Keratinocyte (primary cell): Measurements from ENCODE around the gene FBXO7. TPM values are rescaled to one million over a fixed set of nuclear protein-coding genes. Genes with fewer than 3 reads are reported as not detected.

Source experiments
- DNase-seq: peaks from one replicate; pipeline ENCODE4 v3.0.0-alpha.2; 2011; ENCODE audit warnings: low read depth, missing footprints, low spot score
- FAIRE-seq: peaks from 2 replicates; lab custom pipeline; 2011; peaks lifted over from hg19 to GRCh38; lab: Jason Lieb, UNC
- H2AFZ ChIP-seq: 2 replicates; pipeline ENCODE4 v1.6.0; 2012; ENCODE audit warnings: low read length, control low read depth, inconsistent platforms; ENCODE audit not compliant: control insufficient read depth
- H3K27ac ChIP-seq: 2 replicates; pipeline ENCODE4 v1.5.1; 2011; ENCODE audit warnings: low read length; ENCODE audit not compliant: control insufficient read depth, insufficient read depth
- H3K27me3 ChIP-seq: 3 replicates; pipeline ENCODE4 v1.6.0; 2011; ENCODE audit warnings: low read length; ENCODE audit not compliant: control insufficient read depth, insufficient read depth; ENCODE audit errors: extremely low read depth
- H3K36me3 ChIP-seq, 2 experiments: 2 replicates in 1 of 2; 3 replicates in 1 of 2; pipeline ENCODE4 v1.5.1; 2011; ENCODE audit warnings: low read length in 2 of 2, mild to moderate bottlenecking in 1 of 2; ENCODE audit not compliant: control insufficient read depth in 2 of 2, insufficient read depth in 2 of 2; ENCODE audit errors: extremely low read depth in 1 of 2
- H3K4me1 ChIP-seq: 3 replicates; pipeline ENCODE4 v1.5.1; 2011; ENCODE audit warnings: low read length; ENCODE audit not compliant: control insufficient read depth, insufficient read depth; ENCODE audit errors: extremely low read depth
- H3K4me2 ChIP-seq: 3 replicates; pipeline ENCODE4 v1.6.0; 2011; ENCODE audit warnings: low read depth, low read length; ENCODE audit not compliant: control insufficient read depth, insufficient read depth; ENCODE audit errors: extremely low read depth
- H3K4me3 ChIP-seq, 3 experiments: fragments of 200-600 bp in 1 of 3; sonication (generic) in 1 of 3; 2 replicates in 2 of 3; 3 replicates in 1 of 3; pipeline ENCODE4 v1.5.1; 2011 to 2016; ENCODE audit warnings: low read length in 3 of 3, mild to moderate bottlenecking in 3 of 3, control low read depth in 2 of 3, inconsistent platforms in 1 of 3, low read depth in 1 of 3, mixed read lengths in 1 of 3, mixed run types in 1 of 3, moderate library complexity in 1 of 3; ENCODE audit not compliant: control insufficient read depth in 2 of 3, insufficient read depth in 2 of 3; ENCODE audit errors: extremely low read depth in 1 of 3
- H3K79me2 ChIP-seq: 2 replicates; pipeline ENCODE4 v1.6.0; 2012; ENCODE audit warnings: low read length; ENCODE audit not compliant: control insufficient read depth, insufficient read depth
- H3K9ac ChIP-seq: 3 replicates; pipeline ENCODE4 v1.6.0; 2011; ENCODE audit warnings: low read length; ENCODE audit not compliant: control insufficient read depth, insufficient read depth; ENCODE audit errors: extremely low read depth
- H3K9me1 ChIP-seq: 3 replicates; pipeline ENCODE4 v1.6.0; 2011; ENCODE audit warnings: low read length; ENCODE audit not compliant: control insufficient read depth, insufficient read depth; ENCODE audit errors: extremely low read depth
- H3K9me3 ChIP-seq: 2 replicates; pipeline ENCODE4 v1.5.1; 2012; ENCODE audit warnings: low read depth, low read length; ENCODE audit not compliant: control insufficient read depth
- H4K20me1 ChIP-seq: 3 replicates; pipeline ENCODE4 v1.6.0; 2011; ENCODE audit warnings: low read length; ENCODE audit not compliant: control insufficient read depth, insufficient read depth; ENCODE audit errors: extremely low read depth
- EZH2 ChIP-seq: IDR thresholded peaks from one replicate; pipeline ENCODE4 v1.6.1; 2012; ENCODE audit warnings: inconsistent platforms, mild to moderate bottlenecking, low read length, moderate library complexity
- dilution Hi-C: fragments of 300-500 bp; cut with MboI; formaldehyde crosslinking; loops from one replicate; pipeline ENCODE4 v1.7.0; 2020; ENCODE audit warnings: low sequenced_read_pairs; ENCODE audit not compliant: extremely low pct_ligation_motif_present
- polyA plus RNA-seq, 5 experiments: library from polyadenylated mRNA; depleted of rRNA in 3 of 5; stranded (reverse) in 3 of 5; stranded (forward) in 1 of 5; unstranded in 1 of 5; fragments of >200 nt; gene quantifications; 1 replicate in 1 of 5; 2 replicates in 3 of 5; 3 replicates in 1 of 5; pipeline versions ENCODE4 v1.2.1 to v1.2.3, GENCODE V29; 2011 to 2012; ENCODE audit warnings: missing spikeins in 2 of 5, low read depth in 1 of 5, low replicate concordance in 1 of 5
- TF ChIP-seq, protein P1 (sequence below), 3 experiments: IDR thresholded peaks in 1 of 3; conservative IDR thresholded peaks in 1 of 3; optimal IDR thresholded peaks in 1 of 3; 2 replicates in 2 of 3; 3 replicates in 1 of 3; pipeline versions ENCODE3 to v1.5.1; 2011; ENCODE audit warnings: low read length in 3 of 3, mild to moderate bottlenecking in 3 of 3, moderate library complexity in 2 of 3, control low read depth in 1 of 3, inconsistent platforms in 1 of 3; ENCODE audit not compliant: insufficient read depth in 2 of 3; ENCODE audit errors: extremely low read depth in 1 of 3

The FBXO7 gene
- polyA plus RNA-seq, 1 donor (not counting 4 experiments of a cell fraction or from before 2014, with no cell fraction given), result 106 TPM

DNA sequence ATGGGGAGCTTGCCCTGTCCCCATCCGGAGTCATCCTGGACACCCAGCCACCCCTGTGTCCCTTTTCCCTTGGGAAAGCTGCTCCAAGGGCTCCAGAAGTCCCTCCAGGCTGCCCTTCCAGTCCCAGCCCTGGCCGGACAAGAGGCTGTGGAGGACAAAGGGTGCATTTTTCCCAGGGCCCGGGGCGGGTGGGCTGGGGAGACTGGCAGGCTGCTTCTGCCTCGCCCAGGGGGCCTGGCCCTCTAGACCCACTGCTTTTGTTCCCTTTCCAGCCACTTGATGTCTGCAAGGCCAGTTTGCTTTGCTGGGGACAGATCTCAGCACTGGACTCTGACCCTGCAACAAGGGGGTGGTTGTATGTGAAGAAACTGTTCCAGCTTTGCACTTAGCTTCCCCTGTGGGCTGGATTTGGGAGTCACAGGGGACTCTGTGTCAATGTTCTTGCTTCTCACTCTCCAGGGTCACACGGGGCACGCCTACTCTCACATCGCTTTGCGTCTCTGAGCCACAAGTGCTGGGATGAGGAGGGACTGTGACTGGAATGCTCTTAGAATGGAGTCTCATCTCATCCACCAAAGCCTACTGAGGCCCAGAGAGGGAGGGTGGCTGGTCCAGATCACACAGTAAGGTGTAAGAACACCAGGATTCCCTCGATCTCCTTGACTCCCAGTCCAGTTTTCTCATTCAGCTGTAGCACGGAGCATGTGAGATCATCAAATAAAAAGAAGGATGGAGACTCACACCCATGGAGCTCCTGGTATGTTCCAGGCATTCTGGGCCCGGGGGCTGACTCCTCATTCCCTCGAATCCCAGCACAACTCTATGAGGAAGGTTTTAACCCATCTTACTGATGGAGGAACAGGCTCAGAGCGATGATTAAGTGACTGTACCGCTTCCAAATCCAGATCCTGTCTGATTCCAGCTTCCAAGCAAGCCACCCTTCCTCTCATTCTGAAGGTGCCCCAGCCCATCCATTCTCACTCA lies 59.9 kb downstream of the FBXO7 start:
- no peak for DNase-seq
- no peak for FAIRE-seq
- H2AFZ ChIP-seq, result no peak overlapping the region
- peaks cover 3% of the 10 kb centered on the region for H3K27me3 ChIP-seq
- H3K9me1 ChIP-seq, result no peaks in the 10 kb centered on the region
- no peak overlapping the region for H3K27ac ChIP-seq
- H3K9me3 ChIP-seq, result no peaks in the 10 kb centered on the region
- peaks cover 6% of the 10 kb centered on the region for H3K4me1 ChIP-seq
- dilution Hi-C loops, result no loop called here
- H3K4me3 ChIP-seq, result no peak overlapping the region
- TF ChIP-seq, protein P1, sequence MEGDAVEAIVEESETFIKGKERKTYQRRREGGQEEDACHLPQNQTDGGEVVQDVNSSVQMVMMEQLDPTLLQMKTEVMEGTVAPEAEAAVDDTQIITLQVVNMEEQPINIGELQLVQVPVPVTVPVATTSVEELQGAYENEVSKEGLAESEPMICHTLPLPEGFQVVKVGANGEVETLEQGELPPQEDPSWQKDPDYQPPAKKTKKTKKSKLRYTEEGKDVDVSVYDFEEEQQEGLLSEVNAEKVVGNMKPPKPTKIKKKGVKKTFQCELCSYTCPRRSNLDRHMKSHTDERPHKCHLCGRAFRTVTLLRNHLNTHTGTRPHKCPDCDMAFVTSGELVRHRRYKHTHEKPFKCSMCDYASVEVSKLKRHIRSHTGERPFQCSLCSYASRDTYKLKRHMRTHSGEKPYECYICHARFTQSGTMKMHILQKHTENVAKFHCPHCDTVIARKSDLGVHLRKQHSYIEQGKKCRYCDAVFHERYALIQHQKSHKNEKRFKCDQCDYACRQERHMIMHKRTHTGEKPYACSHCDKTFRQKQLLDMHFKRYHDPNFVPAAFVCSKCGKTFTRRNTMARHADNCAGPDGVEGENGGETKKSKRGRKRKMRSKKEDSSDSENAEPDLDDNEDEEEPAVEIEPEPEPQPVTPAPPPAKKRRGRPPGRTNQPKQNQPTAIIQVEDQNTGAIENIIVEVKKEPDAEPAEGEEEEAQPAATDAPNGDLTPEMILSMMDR (optimal IDR thresholded peaks at IDR 0.05 in 1 of 3, IDR thresholded peaks at IDR 0.05 in 1 of 3, conservative IDR thresholded peaks at IDR 0.05 in 1 of 3; ENCODE audit: extremely low read depth in 1 of 3, insufficient read depth in 2 of 3, low read length in 3 of 3), result no peak
- TF ChIP-seq EZH2, result no peak
- no peak overlapping the region for H3K4me2 ChIP-seq
- no peaks in the 10 kb centered on the region for H4K20me1 ChIP-seq
- no peaks in the 10 kb centered on the region for H3K79me2 ChIP-seq
- no peak overlapping the region for H3K9ac ChIP-seq
- H3K36me3 ChIP-seq, result no peaks in the 10 kb centered on the region

DNA sequence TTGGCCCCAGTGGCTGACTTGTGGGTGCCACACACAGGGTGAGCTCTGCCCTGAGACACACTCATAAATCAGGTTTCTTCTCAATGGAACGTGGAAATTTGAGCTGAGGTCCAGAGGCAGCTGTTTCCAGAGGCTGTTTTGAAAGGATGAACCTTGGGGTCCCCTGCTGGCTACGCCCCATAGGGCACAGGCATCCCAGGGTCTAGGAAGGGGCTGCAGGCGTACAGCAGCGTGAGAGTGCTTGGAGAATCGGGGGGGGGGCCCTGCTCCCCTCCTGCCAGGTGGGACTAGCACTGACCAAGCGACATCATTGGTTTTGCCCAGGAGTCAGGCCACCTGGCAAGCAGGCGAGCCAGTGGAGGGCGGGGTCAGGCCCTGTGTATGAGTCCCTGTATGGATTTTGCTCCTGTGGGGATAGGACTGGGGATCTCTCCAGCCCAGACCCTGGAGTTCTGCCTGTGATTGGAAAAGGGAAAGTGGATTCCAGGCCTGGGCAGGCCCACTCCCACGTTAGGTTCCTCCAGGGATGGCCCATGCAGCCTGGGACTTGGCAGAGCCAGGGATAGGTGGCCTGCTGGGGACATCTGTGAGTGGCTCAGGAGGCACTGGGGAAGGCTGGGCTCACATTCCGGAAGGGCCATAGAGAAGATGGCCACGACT lies 61.0 kb downstream of the FBXO7 start:
- Histone ChIP-seq H3K27me3 (peaks cover 3% of the 10 kb centered on the region), H3K9ac (no peak overlapping the region)

More for the DNA sequence above, 61.0 kb downstream of the FBXO7 start:
- FAIRE-seq (no peak), DNase-seq (no peak)
- TF ChIP-seq, protein P1 (optimal IDR thresholded peaks at IDR 0.05 in 1 of 3, IDR thresholded peaks at IDR 0.05 in 1 of 3, conservative IDR thresholded peaks at IDR 0.05 in 1 of 3; ENCODE audit: extremely low read depth in 1 of 3, insufficient read depth in 2 of 3, low read length in 3 of 3), result no peak
- TF ChIP-seq EZH2, result no peak
- Histone ChIP-seq H3K9me3 (no peaks in the 10 kb centered on the region), H3K9me1 (no peaks in the 10 kb centered on the region), H3K27ac (no peak overlapping the region), H3K4me1 (peaks cover 6% of the 10 kb centered on the region), H4K20me1 (no peaks in the 10 kb centered on the region), H3K36me3 (no peaks in the 10 kb centered on the region), H3K4me2 (no peak overlapping the region), H2AFZ (no peak overlapping the region), H3K4me3 (no peak overlapping the region), H3K79me2 (no peaks in the 10 kb centered on the region)
- dilution Hi-C loops, result no loop called here
